SK-N-MC (cell line): ENCODE results near the gene TMED8.

Experiments used
- EZH2 ChIP-seq: fragments of 200-600 bp; sonication (generic); IDR thresholded peaks from one replicate; pipeline ENCODE4 v1.6.1; 2017; ENCODE audit warnings: antibody characterized with exemption
- FOXP2 ChIP-seq: optimal IDR thresholded peaks from 2 replicates; pipeline ENCODE3; 2011; ENCODE audit warnings: mild to moderate bottlenecking, moderate library complexity; ENCODE audit not compliant: insufficient read depth; ENCODE audit errors: extremely low read length, control extremely low read depth
- POLR2AphosphoS5 ChIP-seq: IDR thresholded peaks from 2 replicates; pipeline ENCODE4 v1.6.1; 2012; ENCODE audit warnings: mild to moderate bottlenecking, low read depth, low read length, borderline replicate concordance

DNA sequence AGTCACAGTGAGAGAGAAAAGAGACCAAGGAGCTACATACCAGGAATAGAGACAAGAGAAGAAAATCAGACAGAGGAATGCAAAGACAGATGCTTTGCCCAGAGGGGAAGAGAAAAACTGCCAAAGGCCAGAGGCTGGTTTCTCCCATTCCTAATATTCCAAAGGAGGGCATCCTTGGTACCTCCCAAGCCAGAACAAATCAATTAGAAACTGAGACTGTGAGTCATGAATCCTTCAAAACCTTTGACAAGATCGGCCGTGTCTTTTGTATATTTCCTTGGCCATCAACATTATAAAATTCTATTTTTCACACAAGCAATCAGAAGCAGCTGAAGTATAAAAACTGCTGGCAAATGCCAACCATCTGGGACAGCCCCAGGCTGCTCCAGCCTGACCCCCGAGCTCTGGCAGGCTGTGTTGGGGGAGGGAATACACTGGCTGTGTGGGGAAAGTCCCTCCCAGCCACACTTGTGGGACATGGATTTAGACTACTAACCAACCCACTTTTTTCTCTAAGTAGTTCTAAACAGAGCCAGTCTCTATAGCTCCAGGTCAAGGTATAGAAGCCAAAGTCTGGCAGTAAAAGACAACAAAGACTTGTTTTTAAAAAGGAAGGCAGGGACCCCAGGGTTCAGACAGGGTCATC is 69.9 kb downstream of the TMED8 start:
- no peak for TF ChIP-seq EZH2
- no peak for TF ChIP-seq POLR2AphosphoS5
- no peak for TF ChIP-seq FOXP2
